Stimulated activated CD4-positive, alpha-beta T cell treated with anti-CD3 and anti-CD28 coated beads, Interleukin-12 subunit alpha, Interleukin-12 subunit beta, amount 100 ng/mL, for 24 hours (primary cell): ENCODE results near the gene PDE12.
"Not testable (repeated sequence)": the region's sequence is repeated elsewhere in the genome, so short reads cannot be mapped to it uniquely, and the experiment has no call there.

ENCODE experiments used
- DNase-seq, 2 experiments: peaks; one replicate each; pipeline ENCODE4 v3.0.0-alpha.2; 2020; ENCODE audit warnings: low read depth in 2 of 2

PDE12 gene

GRCh38 chr3:57583544-57583943 is 27.5 kb downstream of the PDE12 start:
- no peak for DNase-seq

- no peak for DNase-seq
Measured at GRCh38 chr3:57586778-57587177, 30.7 kb downstream of the PDE12 start.

- DNase-seq: no peak
Measured at GRCh38 chr3:57587905-57588304, 31.8 kb downstream of the PDE12 start.

GRCh38 chr3:57592306-57592705 is 36.2 kb downstream of the PDE12 start:
- no peak for DNase-seq

GRCh38 chr3:57594144-57594543 is 38.1 kb downstream of the PDE12 start:
- DNase-seq: no peak

- no peak for DNase-seq
Measured at GRCh38 chr3:57594576-57594975, 38.5 kb downstream of the PDE12 start.

- DNase-seq: peak; percentile 17 to 59
Measured at GRCh38 chr3:57596495-57597126, 40.5 kb downstream of the PDE12 start.

- DNase-seq: peak; percentile 97 to 98
Measured at GRCh38 chr3:57597127-57597923, 41.3 kb downstream of the PDE12 start, which contains the start of gene ARF4. Gene ARF4, minus strand, starts transcription at chr3:57597344. Its CDS starts 204 bp downstream, at chr3:57597140.

- DNase-seq: no peak
Measured at GRCh38 chr3:57598765-57599360, 42.8 kb downstream of the PDE12 start.

- DNase-seq: no peak
Measured at GRCh38 chr3:57600195-57600594, 44.1 kb downstream of the PDE12 start.

GRCh38 chr3:57604971-57605370 is 48.9 kb downstream of the PDE12 start:
- no peak for DNase-seq

- DNase-seq: no peak
Measured at GRCh38 chr3:57605683-57606082, 49.6 kb downstream of the PDE12 start.

- not testable (repeated sequence) for DNase-seq
Measured at GRCh38 chr3:57611870-57612269, 55.8 kb downstream of the PDE12 start.

GRCh38 chr3:57616233-57616632 is 60.2 kb downstream of the PDE12 start:
- DNase-seq: no peak
